Forelimb muscle (tissue), 1 donor: ENCODE measurements around the gene PDIA2. TPM values are rescaled to one million over a fixed set of nuclear protein-coding genes. Genes with fewer than 3 reads are reported as not detected.
"Not testable (repeated sequence)": the region's sequence is repeated elsewhere in the genome, so short reads cannot be mapped to it uniquely, and the experiment has no call there.

Source experiments
- DNase-seq: peaks from one replicate; pipeline ENCODE4 v3.0.0-alpha.2; 2013; ENCODE audit warnings: low read depth
- polyA plus RNA-seq: library from polyadenylated mRNA; unstranded; fragments of 120-200 nt; gene quantifications from one replicate; pipeline ENCODE4 v1.2.1, GENCODE V29; 2013; ENCODE audit not compliant: insufficient read length

The PDIA2 gene
- polyA plus RNA-seq, 1 donor: 0.68 TPM

GRCh38 chr16:330741-331140, 47.8 kb downstream of the PDIA2 start:
- no peak for DNase-seq

- DNase-seq: peak; percentile 26
These were observed 48.3 kb downstream of the PDIA2 start for GRCh38 chr16:331181-331814.

- DNase-seq: no peak
These were observed 50.6 kb downstream of the PDIA2 start for GRCh38 chr16:333406-334094.

GRCh38 chr16:334164-334832, 51.3 kb downstream of the PDIA2 start:
- DNase-seq: not testable (repeated sequence)

- DNase-seq: not testable (repeated sequence)
These were observed 52.1 kb downstream of the PDIA2 start for GRCh38 chr16:334861-335632.

GRCh38 chr16:336269-336668, 53.3 kb downstream of the PDIA2 start:
- no peak for DNase-seq

Other genes starting within 250 kb of the PDIA2 start
- gene POLR3K, start 229.6 kb upstream of the PDIA2 start, polyA plus RNA-seq: 6.7 TPM
- gene SNRNP25, start 229.3 kb upstream of the PDIA2 start, polyA plus RNA-seq: 30.6 TPM
- 38.1 TPM for gene RHBDF1, start 210.5 kb upstream of the PDIA2 start, polyA plus RNA-seq
- gene MPG, start 204.9 kb upstream of the PDIA2 start, polyA plus RNA-seq: 23.4 TPM
- gene NPRL3, start 144.5 kb upstream of the PDIA2 start, polyA plus RNA-seq: 25.5 TPM
- 4.9 TPM for gene HBZ, start 130.5 kb upstream of the PDIA2 start, polyA plus RNA-seq
- 6.8 TPM for gene HBM, start 117.2 kb upstream of the PDIA2 start, polyA plus RNA-seq
- 3,429 TPM for gene HBA2, start 110.3 kb upstream of the PDIA2 start, polyA plus RNA-seq
- gene HBA1, start 106.5 kb upstream of the PDIA2 start, polyA plus RNA-seq: 2,062 TPM
- gene HBQ1, start 102.7 kb upstream of the PDIA2 start, polyA plus RNA-seq: 1.4 TPM
- gene LUC7L, start 53.7 kb upstream of the PDIA2 start, polyA plus RNA-seq: 67.5 TPM
- gene FAM234A, start 48.3 kb upstream of the PDIA2 start, polyA plus RNA-seq: 36.3 TPM
- 3.6 TPM for gene RGS11, start 7.2 kb upstream of the PDIA2 start, polyA plus RNA-seq
- 0.82 TPM for gene ARHGDIG, start 2.6 kb upstream of the PDIA2 start, polyA plus RNA-seq
- 11.3 TPM for gene AXIN1, start 69.6 kb downstream of the PDIA2 start, polyA plus RNA-seq
- 44.6 TPM for gene MRPL28, start 87.4 kb downstream of the PDIA2 start, polyA plus RNA-seq
- 28.5 TPM for gene PGAP6, start 98.8 kb downstream of the PDIA2 start, polyA plus RNA-seq
- gene NME4, start 114.0 kb downstream of the PDIA2 start, polyA plus RNA-seq: 66.4 TPM
- gene DECR2, start 118.7 kb downstream of the PDIA2 start, polyA plus RNA-seq: 14.4 TPM
- 30.4 TPM for gene RAB11FIP3, start 142.5 kb downstream of the PDIA2 start, polyA plus RNA-seq
- 24.6 TPM for gene CAPN15, start 244.5 kb downstream of the PDIA2 start, polyA plus RNA-seq